Measurements from ENCODE around the gene CXXC5. TPM values are rescaled to one million over a fixed set of nuclear protein-coding genes. Genes with fewer than 3 reads are reported as not detected.

The CXXC5 gene
- total RNA-seq, 1 donor from 2014 or later = 17.2 TPM

DNA sequence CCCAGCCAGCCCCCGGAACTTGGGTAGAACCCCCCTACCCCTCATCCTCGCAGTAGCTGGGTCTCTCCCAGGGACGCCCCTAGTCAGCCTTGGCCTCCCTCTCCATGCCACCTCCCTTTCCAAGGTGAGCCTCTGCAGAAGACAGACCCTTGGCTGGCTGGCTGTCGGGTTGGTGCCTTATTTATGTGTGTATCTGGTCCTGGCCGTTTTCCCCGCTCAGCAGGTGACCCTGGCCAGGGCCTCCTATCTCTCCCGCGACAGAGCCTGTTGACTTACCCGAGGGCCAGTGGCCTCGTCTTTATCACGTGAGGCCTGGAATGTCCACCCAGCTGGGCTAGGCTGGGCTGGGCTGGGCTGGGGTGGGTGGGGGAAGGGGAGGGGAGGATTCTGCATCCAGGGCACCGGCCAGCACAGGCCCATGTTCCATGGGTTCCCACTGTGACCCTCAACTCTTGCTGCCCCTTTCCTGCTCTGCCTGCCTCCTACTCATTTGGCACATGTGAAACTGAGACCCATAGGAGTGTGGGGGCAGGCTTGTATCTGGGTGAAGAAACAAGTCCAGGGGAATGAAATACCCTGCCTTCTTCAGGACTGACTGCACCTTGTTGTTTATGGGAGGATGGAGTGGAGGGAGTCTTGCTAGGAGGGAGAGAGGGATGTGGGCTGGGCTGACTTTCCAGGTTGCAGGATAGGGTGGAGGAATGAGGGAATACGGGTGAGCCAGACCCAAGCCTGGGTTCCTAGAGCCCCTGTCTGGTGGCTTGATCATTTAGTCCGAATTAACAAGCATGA is 3.1 kb downstream of the CXXC5 start:
- peaks cover 69% of the 10 kb centered on the region for H3F3A ChIP-seq (ENCODE audit: low read depth)
- H3K4me3 Mint-ChIP-seq = peak overlapping the region; percentile 99
- peak overlapping the region; percentile 97 for H3K4me2 ChIP-seq
- no peak overlapping the region for H3K9ac ChIP-seq
- no peaks in the 10 kb centered on the region for H3K9me3 Mint-ChIP-seq
- peaks cover 2% of the 10 kb centered on the region for H3K36me3 Mint-ChIP-seq
- H3K27me3 Mint-ChIP-seq (ENCODE audit: insufficient read depth, low read depth) = peaks cover 9% of the 10 kb centered on the region
- DNase-seq (ENCODE audit: low spot score) = peak; percentile 83
- H3K9me3 ChIP-seq (ENCODE audit: low read depth) = no peaks in the 10 kb centered on the region
- H3K36me3 ChIP-seq = no peaks in the 10 kb centered on the region
- H3K4me3 ChIP-seq = peak overlapping the region; percentile 89
- peak overlapping the region; percentile 82 for H3K27ac Mint-ChIP-seq
- H2AFZ ChIP-seq (replicated peaks) = no peak overlapping the region
- no peak overlapping the region for H3K27ac ChIP-seq
- H3K27me3 ChIP-seq = peaks cover 18% of the 10 kb centered on the region
- peaks cover 58% of the 10 kb centered on the region for H3K79me2 ChIP-seq (ENCODE audit: low read depth)
- TF ChIP-seq EZH2 (IDR thresholded peaks at IDR 0.05) (no peak), EZH2phosphoT487 (IDR thresholded peaks at IDR 0.05) (no peak)
- TF ChIP-seq, protein P1, sequence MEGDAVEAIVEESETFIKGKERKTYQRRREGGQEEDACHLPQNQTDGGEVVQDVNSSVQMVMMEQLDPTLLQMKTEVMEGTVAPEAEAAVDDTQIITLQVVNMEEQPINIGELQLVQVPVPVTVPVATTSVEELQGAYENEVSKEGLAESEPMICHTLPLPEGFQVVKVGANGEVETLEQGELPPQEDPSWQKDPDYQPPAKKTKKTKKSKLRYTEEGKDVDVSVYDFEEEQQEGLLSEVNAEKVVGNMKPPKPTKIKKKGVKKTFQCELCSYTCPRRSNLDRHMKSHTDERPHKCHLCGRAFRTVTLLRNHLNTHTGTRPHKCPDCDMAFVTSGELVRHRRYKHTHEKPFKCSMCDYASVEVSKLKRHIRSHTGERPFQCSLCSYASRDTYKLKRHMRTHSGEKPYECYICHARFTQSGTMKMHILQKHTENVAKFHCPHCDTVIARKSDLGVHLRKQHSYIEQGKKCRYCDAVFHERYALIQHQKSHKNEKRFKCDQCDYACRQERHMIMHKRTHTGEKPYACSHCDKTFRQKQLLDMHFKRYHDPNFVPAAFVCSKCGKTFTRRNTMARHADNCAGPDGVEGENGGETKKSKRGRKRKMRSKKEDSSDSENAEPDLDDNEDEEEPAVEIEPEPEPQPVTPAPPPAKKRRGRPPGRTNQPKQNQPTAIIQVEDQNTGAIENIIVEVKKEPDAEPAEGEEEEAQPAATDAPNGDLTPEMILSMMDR (IDR thresholded peaks at IDR 0.05) = no peak
- peaks cover 38% of the 10 kb centered on the region for H4K20me1 ChIP-seq (ENCODE audit: low read depth)
- H3K4me1 Mint-ChIP-seq = peaks cover 67% of the 10 kb centered on the region
- H3K4me1 ChIP-seq = peaks cover 66% of the 10 kb centered on the region

DNA sequence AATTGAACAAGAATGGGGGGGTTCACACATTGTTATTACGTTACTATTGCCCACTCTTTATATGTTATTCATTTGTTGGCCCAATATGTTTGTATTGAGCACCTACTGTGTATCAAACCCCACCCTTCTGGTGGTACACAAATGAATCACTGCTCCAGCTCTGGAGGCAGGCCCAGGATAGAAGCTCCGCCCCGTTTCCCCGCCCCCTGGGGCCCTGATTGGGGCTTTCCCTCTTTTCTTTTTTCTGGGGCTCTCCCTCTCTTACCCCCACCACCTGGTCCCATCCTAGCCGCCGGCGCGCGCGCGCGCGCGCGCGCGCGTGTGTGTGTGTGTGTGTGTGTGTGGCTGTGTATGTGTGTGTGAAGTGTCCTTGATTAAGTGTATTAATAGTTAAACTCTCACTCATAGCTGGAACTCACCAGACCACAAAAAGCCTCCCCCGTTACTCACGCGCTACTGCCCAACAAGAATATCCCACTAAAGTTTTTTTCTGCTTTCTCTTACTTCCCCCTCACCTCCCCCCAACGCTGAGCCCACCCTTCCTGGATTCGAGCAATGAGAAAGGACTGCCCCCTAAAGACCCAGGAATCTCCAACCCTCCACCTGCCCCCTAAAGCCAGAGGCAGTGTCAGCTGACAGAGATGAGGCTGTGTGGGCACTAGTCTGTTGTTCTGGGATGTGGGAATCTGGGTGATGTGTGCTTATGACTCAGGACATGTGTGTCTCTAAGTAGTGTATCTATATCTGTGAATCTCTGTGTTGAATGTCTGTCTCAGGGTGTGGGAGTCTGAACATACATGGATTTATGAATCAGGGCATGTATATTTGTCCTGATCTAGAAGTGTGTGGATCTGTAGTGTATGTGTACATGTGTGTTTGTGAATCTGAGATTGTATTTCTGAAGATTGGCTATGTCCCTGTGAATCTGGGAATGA is 4.0 kb downstream of the CXXC5 start:
- peak; percentile 90 for DNase-seq (ENCODE audit: low spot score)
- Mint-ChIP-seq H3K27me3 (ENCODE audit: insufficient read depth, low read depth) (peaks cover 5% of the 10 kb centered on the region), H3K4me1 (peaks cover 65% of the 10 kb centered on the region), H3K27ac (peak overlapping the region; percentile 46), H3K9me3 (no peaks in the 10 kb centered on the region), H3K36me3 (no peaks in the 10 kb centered on the region), H3K4me3 (peak overlapping the region; percentile 99)
- H3K27ac ChIP-seq = no peak overlapping the region
- H3K27me3 ChIP-seq = peaks cover 9% of the 10 kb centered on the region
- H3K9me3 ChIP-seq (ENCODE audit: low read depth) = no peaks in the 10 kb centered on the region
- H3K4me2 ChIP-seq = peak overlapping the region; percentile 97
- peaks cover 31% of the 10 kb centered on the region for H4K20me1 ChIP-seq (ENCODE audit: low read depth)
- peaks cover 67% of the 10 kb centered on the region for H3K79me2 ChIP-seq (ENCODE audit: low read depth)
- H3K4me1 ChIP-seq = peaks cover 61% of the 10 kb centered on the region
- H3K9ac ChIP-seq = no peak overlapping the region
- TF ChIP-seq EZH2 (IDR thresholded peaks at IDR 0.05) (no peak), EZH2phosphoT487 (IDR thresholded peaks at IDR 0.05) (no peak)
- TF ChIP-seq, protein P1 (IDR thresholded peaks at IDR 0.05) = no peak
- peak overlapping the region; percentile 89 for H3K4me3 ChIP-seq
- peaks cover 61% of the 10 kb centered on the region for H3F3A ChIP-seq (ENCODE audit: low read depth)
- H2AFZ ChIP-seq (replicated peaks) = no peak overlapping the region
- H3K36me3 ChIP-seq = no peaks in the 10 kb centered on the region

DNA sequence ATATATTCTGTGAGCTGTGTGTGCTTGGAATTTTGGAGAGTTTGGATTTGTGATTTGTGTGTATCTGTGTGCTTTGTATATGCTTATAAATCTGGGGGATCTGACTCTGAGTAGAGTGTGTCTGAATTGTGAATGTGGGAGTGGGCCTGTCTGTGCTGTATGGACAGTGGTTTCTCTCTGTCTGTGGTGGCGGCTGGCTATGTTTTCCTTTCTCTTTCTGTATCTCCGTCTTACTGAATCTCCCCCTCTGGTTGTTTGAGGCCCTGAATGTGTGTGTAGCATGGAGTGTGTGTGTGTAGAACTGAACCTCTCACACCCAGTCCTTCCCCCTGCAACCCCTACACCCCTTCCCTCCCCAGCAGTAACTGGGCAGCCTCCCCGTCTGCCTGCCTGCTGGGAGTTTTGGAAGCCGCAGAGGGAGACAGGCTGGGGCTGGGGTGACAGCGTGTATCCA is 4.7 kb downstream of the CXXC5 start:
- TF ChIP-seq, protein P1 (IDR thresholded peaks at IDR 0.05) = no peak
- TF ChIP-seq EZH2 (IDR thresholded peaks at IDR 0.05) (no peak), EZH2phosphoT487 (IDR thresholded peaks at IDR 0.05) (no peak)
- DNase-seq (ENCODE audit: low spot score) = no peak
- Histone ChIP-seq H3K27me3 (peaks cover 2% of the 10 kb centered on the region), H3K9ac (no peak overlapping the region), H3F3A (ENCODE audit: low read depth) (peaks cover 55% of the 10 kb centered on the region), H2AFZ (replicated peaks) (no peak overlapping the region), H3K9me3 (ENCODE audit: low read depth) (no peaks in the 10 kb centered on the region), H3K4me1 (peaks cover 57% of the 10 kb centered on the region), H3K27ac (no peak overlapping the region), H3K36me3 (no peaks in the 10 kb centered on the region), H3K79me2 (ENCODE audit: low read depth) (peaks cover 74% of the 10 kb centered on the region), H4K20me1 (ENCODE audit: low read depth) (peaks cover 31% of the 10 kb centered on the region), H3K4me3 (no peak overlapping the region), H3K4me2 (peak overlapping the region; percentile 97)
- H3K27ac Mint-ChIP-seq = peak overlapping the region; percentile 46
- H3K9me3 Mint-ChIP-seq = no peaks in the 10 kb centered on the region
- no peaks in the 10 kb centered on the region for H3K36me3 Mint-ChIP-seq
- H3K4me3 Mint-ChIP-seq = peak overlapping the region; percentile 99
- peaks cover 64% of the 10 kb centered on the region for H3K4me1 Mint-ChIP-seq
- peaks cover 3% of the 10 kb centered on the region for H3K27me3 Mint-ChIP-seq (ENCODE audit: insufficient read depth, low read depth)
